HCT116 (cell line): ENCODE data around the gene HCAR3. TPM values are rescaled to one million over a fixed set of nuclear protein-coding genes. Genes with fewer than 3 reads are reported as not detected.

Experiments used
- ATAC-seq: fragments of 200-7000 bp; cut with Tn5 transposase; 2 replicates; pipeline ENCODE4 v1.9.1; 2020; ENCODE audit warnings: mild to moderate bottlenecking, moderate library complexity
- BruUV-seq: library from RNA; stranded (reverse); fragments of 400-500 nt; replicated peaks from 2 replicates; lab custom pipeline; 2021; lab: Mats Ljungman, UMichigan
- CTCF ChIA-PET: fragments of 300-600 bp; sonication (Branson Sonifier 250); formaldehyde crosslinking; loops from one replicate; lab custom pipeline; 2021; ENCODE audit warnings: antibody characterized with exemption; lab: Charles Lee
- POLR2A ChIA-PET: fragments of 300-600, 350-600 bp; sonication (Branson Sonifier 250); formaldehyde crosslinking; loops from one replicate; lab custom pipeline; 2021; ENCODE audit warnings: antibody characterized with exemption; lab: Charles Lee
- RAD21 ChIA-PET, 2 experiments: fragments of 300-600 bp; sonication (Branson Sonifier 250); formaldehyde crosslinking; loops; one replicate each; lab custom pipeline; 2023; ENCODE audit warnings: low total read pairs in 2 of 2; ENCODE audit not compliant: uncharacterized antibody in 2 of 2, unreplicated experiment in 2 of 2, low non-redundant PET in 1 of 2; lab: Charles Lee
- DNase-seq: peaks from one replicate; pipeline ENCODE4 v3.0.0-alpha.2; 2010; ENCODE audit warnings: low read depth, low spot score
- H2AFZ ChIP-seq: fragments of 200-600 bp; shearing (Covaris generic), sonication (generic); 2 replicates; pipeline ENCODE4 v1.6.1; 2017; ENCODE audit warnings: low read depth, mixed run types, mixed read lengths, antibody characterized with exemption, low read length; ENCODE audit not compliant: poor library complexity, severe bottlenecking
- H3K27ac ChIP-seq: 2 replicates; pipeline ENCODE4 v1.5.1; 2012; ENCODE audit warnings: low read depth, low read length
- H3K27me3 ChIP-seq: fragments of 200-600 bp; sonication (generic); 2 replicates; pipeline ENCODE4 v1.6.1; 2016; ENCODE audit warnings: mixed run types, low read length, mixed read lengths; ENCODE audit not compliant: insufficient read depth
- H3K36me3 ChIP-seq, 2 experiments: fragments of 200-500 bp in 1 of 2; fragments of 200-600 bp in 1 of 2; sonication (Bioruptor generic) in 1 of 2; sonication (generic) in 1 of 2; 2 replicates each; pipeline versions ENCODE4 v1.5.1 to v1.6.1; 2014 to 2016; ENCODE audit warnings: low read length in 2 of 2, inconsistent platforms in 1 of 2, mixed read lengths in 1 of 2, mixed run types in 1 of 2; ENCODE audit not compliant: insufficient read depth in 2 of 2, control insufficient read depth in 1 of 2
- H3K4me1 ChIP-seq, 2 experiments: fragments of 200-600 bp in 1 of 2; sonication (generic) in 1 of 2; 2 replicates each; pipeline versions ENCODE4 v1.5.1 to v1.6.1; 2012 to 2017; ENCODE audit warnings: low read length in 2 of 2, inconsistent platforms in 1 of 2, mild to moderate bottlenecking in 1 of 2, mixed read lengths in 1 of 2, mixed run types in 1 of 2, moderate library complexity in 1 of 2; ENCODE audit not compliant: insufficient read depth in 2 of 2, control insufficient read depth in 1 of 2
- H3K4me2 ChIP-seq: fragments of 200-600 bp; sonication (generic); 2 replicates; pipeline ENCODE4 v1.6.1; 2017; ENCODE audit warnings: mixed run types, low read length, mixed read lengths
- H3K4me3 ChIP-seq, 2 experiments: fragments of 200-600 bp in 1 of 2; sonication (generic) in 1 of 2; replicated peaks in 1 of 2; 2 replicates each; pipeline ENCODE4 v1.5.1; 2011 to 2016; ENCODE audit warnings: low read length in 2 of 2, control low read depth in 1 of 2, low read depth in 1 of 2, mild to moderate bottlenecking in 1 of 2, mixed read lengths in 1 of 2, mixed run types in 1 of 2
- H3K79me2 ChIP-seq: fragments of 200-600 bp; sonication (generic); 2 replicates; pipeline ENCODE4 v1.6.1; 2017; ENCODE audit warnings: mild to moderate bottlenecking, mixed run types, low read length, moderate library complexity, mixed read lengths; ENCODE audit not compliant: insufficient read depth
- H3K9ac ChIP-seq: fragments of 200-600 bp; sonication (generic); 2 replicates; pipeline ENCODE4 v1.6.1; 2016; ENCODE audit warnings: low read length, mixed read lengths
- H3K9me2 ChIP-seq: fragments of 200-600 bp; sonication (generic), shearing (Covaris generic); 2 replicates; pipeline ENCODE4 v1.6.1; 2017; ENCODE audit warnings: mixed run types, mild to moderate bottlenecking, moderate library complexity; ENCODE audit not compliant: insufficient read depth
- H3K9me3 ChIP-seq, 2 experiments: fragments of 200-500 bp in 1 of 2; fragments of 200-600 bp in 1 of 2; sonication (Bioruptor generic) in 1 of 2; sonication (generic) in 1 of 2; 2 replicates each; pipeline ENCODE4 v1.6.1; 2014 to 2017; ENCODE audit warnings: low read length in 2 of 2, mixed read lengths in 2 of 2, inconsistent platforms in 1 of 2, low read depth in 1 of 2, mild to moderate bottlenecking in 1 of 2, mixed run types in 1 of 2, moderate library complexity in 1 of 2; ENCODE audit not compliant: control insufficient read depth in 1 of 2, insufficient read depth in 1 of 2
- H4K20me1 ChIP-seq: fragments of 200-600 bp; sonication (generic), shearing (Covaris generic); 2 replicates; pipeline ENCODE4 v1.6.1; 2017; ENCODE audit warnings: mixed run types, mild to moderate bottlenecking, moderate library complexity; ENCODE audit not compliant: insufficient read depth
- CBX3 ChIP-seq: IDR thresholded peaks from 2 replicates; pipeline ENCODE4 v1.6.1; 2012; ENCODE audit warnings: low read depth
- CTCF ChIP-seq, 3 experiments: fragments of 200-600 bp in 1 of 3; sonication (generic) in 1 of 3; IDR thresholded peaks in 2 of 3; conservative IDR thresholded peaks in 1 of 3; 2 replicates each; pipeline ENCODE4 v1.5.1; 2012 to 2017; ENCODE audit warnings: low read depth in 2 of 3, low read length in 2 of 3, antibody characterized with exemption in 1 of 3, borderline replicate concordance in 1 of 3, control low read depth in 1 of 3, mild to moderate bottlenecking in 1 of 3, mixed read lengths in 1 of 3, mixed run types in 1 of 3, moderate library complexity in 1 of 3; ENCODE audit not compliant: insufficient read depth in 1 of 3
- EGR1 ChIP-seq: IDR thresholded peaks from 2 replicates; pipeline ENCODE4 v1.6.1; 2012; ENCODE audit warnings: low read depth
- ELF1 ChIP-seq: IDR thresholded peaks from 2 replicates; pipeline ENCODE4 v1.6.1; 2012; ENCODE audit warnings: low read depth, borderline replicate concordance
- EZH2 ChIP-seq: fragments of 200-600 bp; sonication (generic); IDR thresholded peaks from 2 replicates; pipeline ENCODE4 v1.6.1; 2017; ENCODE audit warnings: antibody characterized with exemption, mixed run types
- FOSL1 ChIP-seq: IDR thresholded peaks from 2 replicates; pipeline ENCODE4 v1.6.1; 2012; ENCODE audit warnings: low read depth
- POLR2A ChIP-seq: IDR thresholded peaks from 2 replicates; pipeline ENCODE4 v1.7.0; 2011; ENCODE audit warnings: borderline replicate concordance; ENCODE audit not compliant: insufficient read depth, insufficient read length; ENCODE audit errors: extremely low read depth
- POLR2AphosphoS5 ChIP-seq: IDR thresholded peaks from 2 replicates; pipeline ENCODE4 v1.6.1; 2011; ENCODE audit warnings: mild to moderate bottlenecking, low read depth, low read length, moderate library complexity
- RAD21 ChIP-seq: IDR thresholded peaks from 2 replicates; pipeline ENCODE4 v1.6.1; 2012; ENCODE audit warnings: low read depth, mild to moderate bottlenecking
- SIN3A ChIP-seq: IDR thresholded peaks from 2 replicates; pipeline ENCODE4 v1.6.1; 2012; ENCODE audit warnings: low read depth
- TCF7L2 ChIP-seq: IDR thresholded peaks from 2 replicates; pipeline ENCODE4 v1.7.0; 2011; ENCODE audit warnings: borderline replicate concordance, inconsistent platforms; ENCODE audit not compliant: insufficient read depth, insufficient read length; ENCODE audit errors: extremely low read depth
- ZBTB33 ChIP-seq: IDR thresholded peaks from 2 replicates; pipeline ENCODE4 v1.6.1; 2011; ENCODE audit warnings: mild to moderate bottlenecking, low read length, moderate library complexity; ENCODE audit not compliant: insufficient replicate concordance; ENCODE audit errors: extremely low read depth
- ZFX ChIP-seq: fragments of 450-650 bp; IDR thresholded peaks from 2 replicates; pipeline ENCODE4 v1.6.1; 2017
- ZNF274 ChIP-seq: fragments of 200-500 bp; sonication (Bioruptor generic); IDR thresholded peaks from 2 replicates; pipeline ENCODE4 v1.6.1; 2014; ENCODE audit warnings: mild to moderate bottlenecking, low read depth, low read length, inconsistent platforms
- intact Hi-C: fragments of 100-400 bp; cut with micrococcal nuclease; formaldehyde crosslinking; loops from 2 replicates; pipeline ENCODE4 v1.10.0; 2022
- total RNA-seq: library from RNA; stranded (reverse); gene quantifications from one replicate; pipeline ENCODE4 v1.2.1, GENCODE V29; 2021; ENCODE audit not compliant: unreplicated experiment
- TF ChIP-seq, protein P1 (sequence below): IDR thresholded peaks from 2 replicates; pipeline ENCODE4 v1.6.1; 2012
- TF ChIP-seq, protein P2 (sequence below): IDR thresholded peaks from 2 replicates; pipeline ENCODE4 v1.6.1; 2012

Gene HCAR3
- total RNA-seq, 1 experiment from 2014 or later: not detected

- DNase-seq (no peak), ATAC-seq (no peak)
- no peak overlapping the region for H3K4me3 ChIP-seq
- H3K9me3 ChIP-seq: no peaks in the 10 kb centered on the region
- no peaks in the 10 kb centered on the region for H3K9me2 ChIP-seq
- peaks cover 24 to 35% of the 10 kb centered on the region in 2 experiments for H3K4me1 ChIP-seq
- TF ChIP-seq SIN3A (no peak), ELF1 (no peak), RAD21 (no peak), CTCF (IDR thresholded peaks at IDR 0.05 in 2 of 3, conservative IDR thresholded peaks at IDR 0.05 in 1 of 3; ENCODE audit: borderline replicate concordance in 1 of 3, insufficient read depth in 1 of 3, low read depth in 2 of 3, low read length in 2 of 3) (no peak), ZFX (no peak)
- TF ChIP-seq, protein P1, sequence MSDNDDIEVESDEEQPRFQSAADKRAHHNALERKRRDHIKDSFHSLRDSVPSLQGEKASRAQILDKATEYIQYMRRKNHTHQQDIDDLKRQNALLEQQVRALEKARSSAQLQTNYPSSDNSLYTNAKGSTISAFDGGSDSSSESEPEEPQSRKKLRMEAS: no peak
- no peak overlapping the region for H3K4me2 ChIP-seq
- H3K9ac ChIP-seq: no peak overlapping the region
- no peaks in the 10 kb centered on the region for H3K79me2 ChIP-seq
- no peak overlapping the region for H3K27ac ChIP-seq
- no peaks in the 10 kb centered on the region for H4K20me1 ChIP-seq
- ChIA-PET POLR2A (no interaction called here), RAD21 (no interaction called here), CTCF (no interaction called here)
- intact Hi-C loops: no loop called here
- H2AFZ ChIP-seq: no peak overlapping the region
- H3K27me3 ChIP-seq: no peaks in the 10 kb centered on the region
- no peaks in the 10 kb centered on the region for H3K36me3 ChIP-seq
- no TSS peak for BruUV-seq
These were observed 5.8 kb upstream of the HCAR3 start for GRCh38 chr12:122722387-122722786.

GRCh38 chr12:122721057-122721545, 4.5 kb upstream of the HCAR3 start:
- H3K9me3 ChIP-seq: no peaks in the 10 kb centered on the region
- H3K4me2 ChIP-seq: peak overlapping the region; percentile 46; the same call in 1 of the 2 replicates
- H3K9ac ChIP-seq: no peak overlapping the region
- H3K4me3 ChIP-seq: no peak overlapping the region
- ChIA-PET RAD21 (no interaction called here), CTCF (no interaction called here), POLR2A (no interaction called here)
- intact Hi-C loops: no loop called here
- no peaks in the 10 kb centered on the region for H4K20me1 ChIP-seq
- H3K27me3 ChIP-seq: no peaks in the 10 kb centered on the region
- no peaks in the 10 kb centered on the region for H3K79me2 ChIP-seq
- H3K36me3 ChIP-seq: no peaks in the 10 kb centered on the region
- peaks cover 20 to 30% of the 10 kb centered on the region in 2 experiments for H3K4me1 ChIP-seq
- no peaks in the 10 kb centered on the region for H3K9me2 ChIP-seq
- no peak for DNase-seq
- BruUV-seq: no TSS peak
- H2AFZ ChIP-seq: peak overlapping the region; percentile 37
- no peak for ATAC-seq
- H3K27ac ChIP-seq: no peak overlapping the region
- TF ChIP-seq EZH2 (no peak), FOSL1 (no peak), POLR2AphosphoS5 (no peak), CBX3 (no peak), SIN3A (no peak), TCF7L2 (no peak), ZBTB33 (no peak), POLR2A (no peak), EGR1 (no peak), RAD21 (no peak), ZNF274 (no peak)
- TF ChIP-seq, protein P1: no peak
- TF ChIP-seq, protein P2, sequence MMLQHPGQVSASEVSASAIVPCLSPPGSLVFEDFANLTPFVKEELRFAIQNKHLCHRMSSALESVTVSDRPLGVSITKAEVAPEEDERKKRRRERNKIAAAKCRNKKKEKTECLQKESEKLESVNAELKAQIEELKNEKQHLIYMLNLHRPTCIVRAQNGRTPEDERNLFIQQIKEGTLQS: no peak
